Left hindlimb (tissue), 1 donor: ENCODE measurements around the gene ARF1.

Experiments
- DNase-seq: peaks from one replicate; pipeline ENCODE4 v3.0.0-alpha.2; 2018

The ARF1 gene

DNA sequence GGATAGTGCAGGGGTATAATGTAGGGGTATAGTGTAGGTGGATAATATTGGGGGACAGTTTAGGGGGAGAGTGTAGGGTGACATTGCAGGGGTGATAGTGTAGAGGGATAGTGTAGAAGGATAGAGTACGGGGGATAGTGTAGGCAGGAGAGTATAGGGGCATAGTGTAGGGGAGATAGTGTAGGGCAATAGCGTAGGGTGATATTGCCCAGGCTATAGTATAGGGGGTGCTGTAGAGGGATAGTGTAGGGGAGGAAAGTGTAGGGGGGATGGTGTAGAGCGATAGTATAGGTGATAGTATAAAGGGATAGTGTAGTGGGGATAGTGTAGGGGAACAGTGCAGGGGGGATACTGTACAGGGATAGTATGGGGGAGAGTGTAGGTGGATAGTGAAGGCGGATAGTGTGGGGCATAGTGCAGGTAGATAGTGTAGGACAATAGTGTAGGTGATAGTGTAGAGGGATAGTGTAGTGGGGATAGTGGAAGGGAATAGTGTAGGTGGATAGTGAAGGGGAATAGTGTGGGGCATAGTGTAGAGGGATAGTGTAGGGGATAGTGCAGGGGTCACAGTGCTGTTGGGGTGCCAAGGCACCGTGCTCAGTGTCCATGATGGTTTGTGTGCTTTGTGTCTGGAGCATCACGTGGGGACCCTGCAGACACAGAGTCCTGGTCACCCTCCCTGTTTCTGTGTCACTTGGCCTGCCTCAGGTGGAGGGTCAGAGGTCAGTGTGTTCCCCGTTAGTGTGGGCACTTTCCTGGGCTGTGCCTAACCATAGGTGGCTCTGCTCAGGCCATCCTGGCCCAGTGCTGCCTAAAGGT is 10.5 kb upstream of the ARF1 start:
- no peak for DNase-seq

DNA sequence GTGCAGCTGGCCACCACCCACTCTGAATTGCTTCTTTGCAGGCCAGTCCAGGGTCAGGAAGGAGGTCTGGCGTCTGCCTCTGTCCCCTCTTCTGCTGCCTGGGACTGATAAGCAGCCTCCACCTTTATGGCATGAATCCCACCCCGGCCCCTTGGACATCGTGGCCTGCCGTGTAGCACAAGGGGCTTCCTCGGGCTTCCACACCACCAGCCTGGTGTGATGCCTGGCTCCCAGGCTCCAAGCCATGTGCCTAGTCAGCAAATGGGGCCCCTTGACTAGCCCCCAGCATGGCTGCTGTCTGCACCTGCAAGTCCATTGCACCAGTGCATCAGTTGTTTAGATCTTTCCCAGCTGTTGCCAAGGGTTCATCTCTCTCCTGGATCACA is 9.9 kb upstream of the ARF1 start:
- DNase-seq, result no peak

DNA sequence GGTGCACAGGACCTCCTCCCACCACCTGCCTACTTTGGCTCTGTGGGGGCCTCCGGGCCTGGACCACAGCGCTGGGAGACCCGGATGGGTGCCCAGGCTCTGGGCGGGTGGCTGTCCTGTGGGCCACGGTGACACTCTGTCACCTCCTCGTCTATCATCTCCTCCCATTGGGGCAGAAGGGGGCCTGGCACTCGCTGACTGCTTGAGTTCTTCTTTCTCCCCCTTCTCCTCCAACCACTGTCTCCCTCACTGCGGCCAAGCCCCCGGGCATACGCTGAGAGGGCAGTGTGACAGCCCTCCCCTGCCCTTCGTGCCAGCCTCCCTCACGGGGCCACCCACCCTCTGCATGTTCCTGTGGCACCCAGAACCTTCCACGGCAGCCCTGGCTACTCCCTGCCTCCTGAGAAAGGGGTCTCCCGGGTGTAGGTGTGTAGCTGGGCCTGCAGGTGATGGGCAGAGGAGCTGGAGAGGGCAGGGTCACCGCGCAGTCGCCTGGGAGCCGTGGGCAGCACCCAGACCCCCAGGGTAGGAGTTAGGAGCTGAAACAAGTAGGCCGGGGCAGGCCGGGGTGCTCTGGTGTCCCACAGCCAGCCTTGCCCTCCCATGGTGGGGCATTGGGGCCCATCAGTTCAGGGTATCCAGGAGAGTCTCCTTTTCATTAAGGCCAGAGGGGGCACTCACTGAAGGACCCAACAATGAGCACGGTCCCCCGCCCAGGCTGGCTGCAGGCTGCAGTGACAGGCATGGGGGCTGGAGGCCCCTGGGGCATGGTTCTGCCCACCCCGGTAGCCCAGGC is 9.2 kb upstream of the ARF1 start:
- no peak for DNase-seq

DNA sequence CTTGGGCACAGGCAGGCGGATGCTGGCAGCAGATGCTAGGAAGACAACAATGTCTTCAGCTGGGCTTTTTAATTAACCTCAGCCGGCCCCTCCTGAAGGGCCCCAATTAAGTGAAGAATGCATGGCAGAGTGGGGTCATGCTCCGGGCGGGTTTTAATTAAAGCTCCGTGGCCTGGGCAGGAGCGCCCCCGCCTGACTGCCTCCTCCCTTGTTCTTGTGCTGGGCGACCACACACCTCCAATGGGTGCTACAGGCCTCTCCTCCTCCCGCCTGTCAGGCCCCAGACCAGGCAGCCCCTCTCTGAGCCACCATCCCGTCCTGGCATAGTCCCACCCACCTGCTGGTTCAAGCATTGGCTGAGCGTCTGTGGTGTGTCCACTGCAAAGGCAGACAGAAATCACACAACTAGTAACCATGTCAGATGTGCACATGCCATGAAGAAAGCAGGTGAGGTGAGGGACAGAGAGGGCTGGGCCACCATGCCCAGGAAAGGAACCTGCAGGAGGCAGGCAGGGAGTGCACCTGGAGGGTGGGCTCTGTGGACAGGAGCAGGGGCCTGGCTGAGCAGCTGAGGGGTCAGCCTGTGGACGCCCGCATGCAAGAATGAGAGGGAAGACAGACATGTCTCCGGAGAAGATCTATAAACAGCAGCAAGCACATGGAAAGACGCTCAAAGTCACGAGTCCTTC is 8.5 kb upstream of the ARF1 start:
- DNase-seq, result no peak

DNA sequence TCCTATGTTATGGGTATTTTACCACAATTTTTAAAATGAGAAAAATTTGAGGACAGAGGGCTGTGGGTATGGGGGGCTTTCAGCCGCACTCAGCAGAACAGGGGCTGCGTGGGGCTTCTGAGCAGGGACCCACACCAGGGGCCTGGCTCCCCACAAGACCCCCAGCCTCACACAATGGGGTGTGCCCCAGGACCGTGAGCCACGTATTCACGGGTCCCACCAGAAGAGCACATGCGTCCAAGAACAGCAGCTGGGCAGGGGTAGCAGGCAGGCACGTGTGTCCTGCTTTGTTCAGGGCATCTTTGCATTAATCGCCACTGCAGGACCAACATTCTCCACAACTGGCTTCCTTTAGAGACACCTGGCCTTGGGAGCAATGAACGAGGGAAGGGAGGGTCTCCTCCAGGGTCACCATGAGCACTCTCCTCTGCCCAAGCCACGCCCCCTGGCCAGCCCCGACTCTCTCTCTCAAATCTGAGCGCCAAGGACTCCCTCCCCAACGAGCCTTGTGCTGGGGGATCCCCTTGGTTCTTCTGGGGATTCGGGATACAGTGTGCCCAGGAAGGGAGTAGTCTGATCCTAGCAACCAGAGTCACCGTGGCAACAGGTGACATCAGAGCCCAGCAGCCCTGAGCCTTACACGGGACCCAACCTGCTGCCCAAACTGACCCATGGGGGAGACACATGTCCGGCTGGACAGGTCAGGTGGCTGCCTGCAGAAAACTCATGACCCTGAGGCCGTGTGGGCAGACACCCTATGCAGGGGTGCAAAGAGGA is 7.4 kb upstream of the ARF1 start:
- no peak for DNase-seq

DNA sequence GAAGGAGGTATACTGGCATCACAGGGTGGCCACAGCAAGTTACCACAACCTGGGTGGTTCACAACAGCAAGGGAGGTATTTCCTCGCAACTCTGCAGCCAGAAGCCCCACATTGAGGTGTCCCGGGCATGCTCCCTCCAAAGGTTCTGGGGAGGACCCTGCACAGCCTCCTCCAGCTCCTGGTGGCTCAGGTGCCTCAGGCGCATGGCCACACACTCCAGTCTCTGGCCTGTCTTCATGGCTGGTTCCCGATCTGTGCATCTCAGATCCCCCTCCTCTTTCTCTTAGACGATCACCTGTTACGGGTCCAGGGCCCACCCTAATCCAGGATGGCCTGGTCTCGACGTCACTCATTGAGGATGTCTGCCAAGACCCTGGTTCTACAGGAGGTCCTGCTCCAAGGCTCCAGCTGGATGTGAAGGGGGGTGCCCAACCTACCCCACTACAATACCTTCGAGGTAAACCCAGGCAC is 6.7 kb upstream of the ARF1 start:
- no peak for DNase-seq

DNA sequence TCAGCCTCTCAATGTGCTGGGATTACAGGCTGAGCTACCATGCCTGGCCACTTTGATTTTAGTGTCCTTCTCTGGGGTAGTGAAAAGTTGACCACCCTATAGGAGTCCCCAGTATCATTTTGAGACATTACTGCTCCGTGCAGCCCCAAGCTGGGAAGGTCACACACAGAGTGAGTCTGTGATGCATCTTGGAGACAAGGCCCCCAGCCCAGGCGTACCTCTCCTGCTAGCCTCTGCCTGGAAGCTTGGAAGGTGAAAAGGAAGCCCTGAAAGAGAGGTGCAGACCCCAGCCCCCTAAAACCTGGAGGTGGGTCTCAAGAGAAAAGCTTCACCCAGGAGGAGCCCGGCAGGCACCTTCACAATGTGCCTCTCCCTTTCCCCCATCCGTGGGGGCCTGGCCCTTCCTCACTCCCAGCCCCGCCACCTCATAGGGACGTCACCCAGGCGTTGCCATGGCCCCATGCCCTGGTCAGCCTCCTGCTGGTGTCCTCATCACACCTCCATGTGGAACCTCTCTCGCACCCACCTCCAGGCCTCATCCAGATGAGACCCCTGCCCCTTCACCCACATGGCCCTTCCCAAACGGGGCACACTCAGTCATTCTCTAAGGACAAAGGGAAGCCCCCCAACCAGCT is 5.6 kb upstream of the ARF1 start:
- DNase-seq, result peak; percentile 10

DNA sequence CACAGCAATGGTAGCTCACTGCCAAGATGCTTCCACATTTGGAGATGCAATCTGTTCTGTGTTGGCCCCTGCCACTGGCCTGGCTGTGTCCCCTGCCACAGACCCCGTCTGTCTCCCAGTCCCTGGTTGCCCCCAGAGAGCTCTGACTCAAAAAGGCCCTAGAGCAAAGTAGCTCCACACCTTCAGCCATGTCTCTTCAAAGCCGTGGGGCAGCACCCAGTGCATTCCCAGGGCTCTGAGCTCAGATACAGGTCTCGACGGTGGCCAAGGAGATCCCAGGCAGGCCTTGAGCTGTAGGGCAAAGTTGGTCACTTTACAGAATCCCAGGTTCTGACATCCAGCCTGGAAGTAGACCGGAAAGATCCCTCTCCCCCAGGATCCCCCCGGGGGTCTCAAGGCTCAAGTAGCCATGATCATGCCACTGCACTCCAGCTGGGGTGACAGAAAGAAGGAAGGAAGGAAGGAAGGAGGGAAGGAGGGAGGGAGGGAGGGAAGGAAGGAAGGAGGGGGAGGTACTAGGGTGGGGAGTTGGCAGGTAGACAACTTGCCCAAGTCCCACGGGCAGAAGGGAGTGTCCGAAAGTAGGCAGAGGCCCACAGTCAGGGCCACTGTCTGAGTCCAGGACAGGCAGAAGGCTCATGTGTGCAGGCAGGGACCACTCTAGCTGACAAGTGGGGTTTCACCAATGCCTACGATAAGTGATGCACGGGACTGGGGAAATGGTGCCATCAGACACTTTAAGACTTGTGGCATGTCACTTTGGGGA is 4.8 kb upstream of the ARF1 start:
- DNase-seq, result peak; percentile 15

DNA sequence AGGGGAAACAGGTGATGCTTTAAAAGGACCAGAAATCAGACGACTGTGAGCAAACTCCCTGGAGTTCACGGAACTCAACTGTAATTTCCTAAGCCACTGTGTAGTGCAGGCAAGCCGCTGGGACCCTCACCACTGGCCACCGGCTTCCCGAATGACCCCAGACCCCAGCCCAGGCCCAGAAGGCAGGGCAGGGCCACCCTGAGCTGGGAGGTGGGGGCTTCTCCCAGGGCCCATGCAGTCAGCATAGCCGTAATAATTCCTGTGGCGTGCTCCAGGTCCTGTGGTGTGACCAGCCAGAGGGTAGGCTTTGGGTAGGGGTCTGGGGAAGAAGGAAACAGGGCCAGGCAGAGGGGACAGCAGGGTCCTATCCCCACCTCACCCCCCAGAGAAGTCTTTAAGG is 3.5 kb upstream of the ARF1 start:
- no peak for DNase-seq

DNA sequence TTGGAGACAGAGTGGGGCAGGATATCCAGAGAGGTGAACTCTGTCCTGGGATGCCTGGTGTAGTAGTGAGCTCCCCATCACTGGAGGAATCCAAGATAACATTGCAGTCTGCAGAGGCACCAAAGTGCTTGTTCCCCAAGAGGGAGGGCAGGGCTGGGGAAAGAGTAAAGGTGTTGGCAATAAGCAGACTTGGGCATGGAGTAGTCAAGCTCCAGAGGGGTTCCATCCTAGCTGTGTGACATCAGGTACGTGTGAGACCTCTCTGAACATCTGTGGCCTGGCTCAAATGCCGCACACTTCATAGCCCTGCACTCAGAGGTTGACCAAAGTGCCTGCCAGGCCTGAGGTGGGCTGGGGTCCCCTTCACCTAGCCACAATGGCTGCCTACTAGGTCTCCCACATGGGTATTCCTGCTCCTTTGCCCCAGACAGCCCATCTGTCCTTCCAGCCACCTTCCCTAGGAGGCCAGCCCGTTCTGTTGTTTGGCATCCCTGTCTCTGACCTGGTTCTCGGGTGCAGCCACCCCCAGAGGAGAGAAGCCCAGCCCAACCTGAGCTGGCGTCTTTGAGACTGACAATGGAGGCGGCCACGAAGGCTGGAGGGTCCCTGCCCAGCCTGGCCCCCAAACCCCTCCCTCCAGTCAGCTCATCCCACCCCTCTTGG is 2.8 kb upstream of the ARF1 start:
- no peak for DNase-seq

DNA sequence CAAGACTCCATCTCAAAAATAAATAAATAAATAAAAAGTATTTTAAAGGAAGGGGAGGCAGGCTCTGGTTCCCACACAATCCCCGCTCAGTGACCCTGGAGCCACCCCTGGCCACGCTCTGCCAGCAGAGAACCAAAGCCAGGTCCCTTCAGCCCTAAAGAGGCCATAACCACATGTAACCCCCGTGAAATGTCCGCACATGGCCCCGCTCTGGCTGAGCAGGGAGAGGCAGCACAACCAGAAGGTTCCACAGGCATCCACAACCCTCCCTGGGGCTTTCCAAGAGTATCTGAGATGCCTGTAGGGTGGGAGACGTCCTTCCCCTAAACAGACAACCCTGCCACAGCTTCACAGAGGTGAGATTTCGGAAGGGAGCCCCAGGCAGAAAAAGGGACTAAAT is 1.4 kb upstream of the ARF1 start:
- no peak for DNase-seq

DNA sequence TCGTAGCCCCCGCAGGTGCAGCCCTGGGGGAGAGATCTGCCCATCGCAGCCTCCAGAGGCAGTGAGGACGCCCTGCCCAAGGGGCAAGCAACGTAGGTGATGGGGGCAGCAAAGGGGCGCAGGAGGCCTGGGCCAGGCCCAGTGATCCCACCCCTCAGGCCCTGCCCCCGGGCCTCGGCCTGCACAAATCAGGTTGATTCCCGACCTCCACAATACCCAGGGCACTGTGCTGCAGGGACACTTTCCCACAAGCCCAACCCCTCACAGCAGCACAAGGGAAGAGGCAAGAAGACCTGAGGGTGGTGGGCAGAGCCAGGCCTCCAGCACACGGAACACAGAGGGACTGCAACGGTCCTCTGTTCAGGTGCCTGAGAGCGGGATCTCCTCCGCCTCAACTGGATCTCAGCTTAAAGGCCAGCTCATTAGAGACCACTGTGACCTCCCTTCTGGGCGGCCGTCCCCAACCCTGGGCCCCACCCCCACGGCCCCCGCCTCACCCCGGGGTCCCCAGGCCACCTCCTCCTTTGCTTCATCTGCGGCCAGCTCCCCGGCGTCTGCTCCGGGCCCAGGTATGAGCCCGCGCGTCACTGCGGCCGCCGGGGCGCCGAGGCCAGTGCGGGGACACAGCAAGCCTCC is 812 bp upstream of the ARF1 start:
- no peak for DNase-seq

DNA sequence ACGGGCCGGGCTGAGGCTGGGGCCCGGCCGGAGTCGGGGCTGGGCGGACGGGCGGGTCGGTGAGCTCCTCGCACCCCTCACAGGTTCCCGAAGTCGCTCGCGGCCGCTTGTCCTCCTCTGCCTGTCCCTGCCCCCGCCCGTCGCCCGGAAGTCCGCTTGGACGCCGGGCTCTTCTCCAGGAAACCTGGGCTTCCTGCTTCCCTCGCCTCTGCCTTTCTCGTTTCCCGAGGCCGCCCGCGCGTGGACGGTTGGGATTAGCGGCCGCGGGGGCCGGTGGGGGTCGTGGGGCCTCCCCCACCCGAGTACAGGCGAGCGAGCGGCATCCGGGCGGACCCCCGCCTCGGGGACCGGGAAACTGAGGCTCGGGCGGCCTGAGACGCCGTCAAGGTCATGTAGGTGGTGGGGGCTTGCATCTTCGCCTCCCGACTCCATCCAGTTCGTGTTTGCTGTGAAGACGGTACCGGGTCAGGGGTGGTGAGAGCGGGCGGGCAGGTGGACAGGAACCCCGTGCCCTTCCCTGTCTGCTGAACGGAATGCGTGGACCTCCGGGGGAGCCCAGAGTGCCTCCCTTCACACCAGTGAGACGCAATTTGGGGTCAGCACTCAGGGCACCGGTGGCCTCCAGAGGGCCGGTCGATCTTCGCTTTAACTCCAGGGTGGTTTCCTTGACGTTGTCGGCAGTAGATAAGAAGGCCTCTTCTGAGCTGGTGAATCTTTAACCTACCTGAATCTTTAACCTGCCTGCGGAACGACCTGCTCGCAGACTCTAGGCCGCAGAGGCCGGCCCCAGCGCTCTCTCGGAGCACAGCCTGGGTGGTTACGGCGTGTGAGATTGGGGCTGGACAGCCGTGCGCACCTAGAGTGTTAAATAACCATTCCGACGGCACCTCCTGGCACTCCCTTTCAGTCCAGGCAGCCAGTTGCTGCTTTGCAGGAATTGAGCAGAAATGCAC is 686 bp downstream of the ARF1 start:
- no peak for DNase-seq

DNA sequence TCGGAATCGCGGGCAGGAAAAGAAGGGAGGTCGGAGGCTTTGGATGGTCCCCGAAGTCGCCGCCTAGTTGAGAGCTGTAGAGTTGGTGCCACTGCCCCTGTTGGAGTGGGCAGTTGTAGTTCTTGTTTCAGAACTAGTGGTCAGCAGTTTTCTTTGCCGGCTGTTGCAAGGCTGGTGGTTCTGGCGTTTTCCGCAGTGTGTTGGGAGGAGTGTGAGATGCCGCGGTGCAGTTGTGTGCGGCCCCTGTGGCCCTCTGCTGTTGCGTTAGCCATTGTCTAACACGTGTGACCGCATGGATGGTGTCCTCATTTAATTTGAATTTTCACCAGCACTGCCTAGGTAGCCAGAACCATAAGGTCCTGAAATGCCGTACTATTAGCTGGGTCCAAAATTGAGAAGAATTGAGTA is 1.4 kb downstream of the ARF1 start:
- DNase-seq, result no peak

DNA sequence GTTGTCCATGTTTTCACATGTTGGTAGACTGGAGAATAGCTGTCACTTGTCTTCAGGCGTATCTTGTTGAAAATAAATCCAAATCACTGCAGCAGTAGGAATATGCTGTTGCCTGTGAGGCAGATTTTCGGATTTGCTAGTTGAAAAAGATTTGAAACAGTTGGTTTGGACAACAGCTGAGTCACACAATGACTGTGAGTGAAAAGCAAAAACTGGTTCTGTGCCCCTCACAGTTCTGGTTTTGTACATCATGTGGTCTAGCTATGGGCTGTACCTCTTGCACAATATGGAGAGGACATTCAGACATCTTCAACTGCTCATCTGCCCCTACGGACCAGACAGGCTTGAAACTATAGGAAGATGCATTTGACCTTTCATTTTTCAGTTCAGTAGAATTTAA is 1.8 kb downstream of the ARF1 start:
- no peak for DNase-seq

DNA sequence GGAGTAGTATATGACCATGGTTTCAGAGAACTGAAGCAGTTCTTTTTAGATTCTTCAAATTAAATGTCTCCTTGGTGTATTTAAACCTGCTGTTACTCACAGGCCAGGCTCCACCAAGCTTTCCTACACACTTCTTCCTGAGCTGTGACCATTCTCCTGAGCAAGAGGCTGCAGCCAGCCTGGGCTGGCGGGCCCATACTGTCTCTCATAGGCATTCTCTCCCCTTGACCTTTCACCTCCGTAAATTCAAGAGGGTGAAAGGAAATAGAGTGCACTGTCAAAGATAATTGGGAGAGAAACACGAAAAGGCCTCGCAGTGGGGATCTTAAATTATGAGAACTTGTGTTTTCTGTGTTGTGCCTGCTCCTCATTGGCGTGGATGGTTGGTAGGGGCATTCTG is 2.3 kb downstream of the ARF1 start:
- no peak for DNase-seq

DNA sequence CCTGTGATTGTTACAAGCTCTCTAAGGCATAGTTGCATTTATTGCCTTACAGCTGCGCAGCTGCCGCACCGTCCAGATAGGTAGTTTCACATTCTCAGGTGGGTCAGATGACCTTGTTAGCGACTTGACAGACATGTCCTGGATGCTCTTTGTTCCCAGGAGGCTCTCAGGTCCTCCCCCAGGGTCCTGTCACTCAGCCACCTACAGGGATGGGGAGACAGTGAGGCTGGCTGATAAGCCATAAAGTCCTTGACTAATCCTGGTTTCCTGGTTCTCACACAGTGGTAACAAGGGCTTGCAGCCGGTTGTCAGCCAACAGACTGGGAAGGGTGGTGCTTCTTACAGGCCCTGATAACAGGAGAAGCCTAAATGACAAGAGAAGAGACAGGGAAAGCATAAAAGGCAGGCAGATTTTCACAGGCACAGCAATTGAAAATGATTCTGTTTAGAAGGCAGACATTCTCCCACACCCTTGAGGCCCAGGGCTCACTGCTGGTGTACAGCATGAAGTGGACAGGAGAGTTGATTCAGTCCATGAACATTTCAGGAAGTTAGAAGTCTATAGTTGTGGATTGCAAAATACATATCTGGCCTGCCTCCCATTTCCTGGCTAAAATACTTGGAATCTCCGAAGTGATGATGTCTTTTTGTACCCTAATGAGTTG is 2.9 kb downstream of the ARF1 start:
- DNase-seq, result no peak

DNA sequence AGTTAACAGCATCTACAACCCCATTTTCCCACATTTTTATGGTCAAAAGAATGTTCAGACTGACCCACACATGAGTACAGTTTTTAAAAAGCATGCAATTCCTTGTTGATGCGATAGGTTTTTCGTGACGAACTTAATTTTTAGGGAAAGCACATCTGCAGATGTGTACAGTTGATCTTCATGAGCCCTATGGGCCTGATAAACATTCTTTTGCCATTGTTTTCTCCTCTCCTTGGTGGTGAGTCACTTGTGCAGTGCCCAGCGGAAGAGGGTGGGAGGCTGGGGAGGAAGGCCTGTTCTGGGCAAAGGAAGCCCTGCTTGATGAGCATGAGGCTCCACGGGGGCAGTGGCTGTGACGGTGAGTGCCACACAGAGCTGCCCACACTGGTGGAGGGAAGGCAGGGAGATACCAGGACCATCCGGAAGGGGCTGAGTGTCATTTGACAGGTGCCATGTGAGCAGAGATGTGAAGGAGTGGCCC is 5.3 kb downstream of the ARF1 start:
- DNase-seq, result no peak
